Stimulated activated CD4-positive, alpha-beta T cell treated with anti-CD3 and anti-CD28 coated beads, Interleukin-2, amount 100 ng/mL, for 48 hours (primary cell): Measurements from ENCODE around the gene PCDH11X.
"Not testable (repeated sequence)": the region's sequence is repeated elsewhere in the genome, so short reads cannot be mapped to it uniquely, and the experiment has no call there.

Experiments
- DNase-seq, 2 donors: peaks; one replicate each; pipeline ENCODE4 v3.0.0-alpha.2; 2020

The PCDH11X gene

GRCh38 chrX:91779135-91779534 lies at the start of gene PCDH11X:
TSS of gene PCDH11X (plus strand) at chrX:91779375. CDS start at chrX:91835505, 56,130 bp downstream.
- not testable (repeated sequence) for DNase-seq

- DNase-seq, result not testable (repeated sequence)
Observed at GRCh38 chrX:91747446-91747845, 31.7 kb upstream of the PCDH11X start.

- not testable (repeated sequence) for DNase-seq
Observed at GRCh38 chrX:91753022-91753421, 26.2 kb upstream of the PCDH11X start.

GRCh38 chrX:91770619-91771488 lies 8.3 kb upstream of the PCDH11X start:
- not testable (repeated sequence) for DNase-seq

- DNase-seq, result not testable (repeated sequence)
Observed at GRCh38 chrX:91773943-91774342, 5.2 kb upstream of the PCDH11X start.

- DNase-seq, result not testable (repeated sequence)
Observed at GRCh38 chrX:91780008-91780407, 833 bp downstream of the PCDH11X start.

- not testable (repeated sequence) for DNase-seq
Observed at GRCh38 chrX:91780698-91781097, 1.5 kb downstream of the PCDH11X start.

GRCh38 chrX:91781553-91782298 lies 2.6 kb downstream of the PCDH11X start:
- DNase-seq, result not testable (repeated sequence)

GRCh38 chrX:91782825-91783224 lies 3.6 kb downstream of the PCDH11X start:
- DNase-seq, result not testable (repeated sequence)

GRCh38 chrX:91817537-91817936 lies 38.4 kb downstream of the PCDH11X start:
- not testable (repeated sequence) for DNase-seq

- not testable (repeated sequence) for DNase-seq
Observed at GRCh38 chrX:91825321-91825720, 46.1 kb downstream of the PCDH11X start.
